Common myeloid progenitor, CD34-positive (primary cell): ENCODE measurements around the gene MECP2.

Experiments
- CTCF ChIA-PET: fragments of 350-600 bp; sonication (Branson Sonifier 250); formaldehyde crosslinking; loops from one replicate; lab custom pipeline; 2021; ENCODE audit warnings: antibody characterized with exemption; lab: Charles Lee
- POLR2A ChIA-PET: fragments of 350-600 bp; sonication (Branson Sonifier 250); formaldehyde crosslinking; loops from one replicate; lab custom pipeline; 2021; ENCODE audit warnings: antibody characterized with exemption; lab: Charles Lee
- DNase-seq, 3 donors: peaks; one replicate each; pipeline versions ENCODE4 v3.0.0 to v3.0.0-alpha.2; 2013
- H3K27ac ChIP-seq, 2 experiments: 1 replicate in 1 of 2; 2 replicates in 1 of 2; pipeline ENCODE4 v1.7.0; 2013; ENCODE audit warnings: inconsistent platforms in 2 of 2, low read length in 2 of 2, mild to moderate bottlenecking in 2 of 2, low read depth in 1 of 2, moderate library complexity in 1 of 2; ENCODE audit not compliant: severe bottlenecking in 2 of 2, insufficient read depth in 1 of 2, poor library complexity in 1 of 2
- H3K27me3 ChIP-seq, 5 experiments: replicated peaks in 2 of 5; 1 replicate in 3 of 5; 2 replicates in 2 of 5; pipeline versions ENCODE4 v1.6.1 to v1.7.0; 2013; ENCODE audit warnings: low read length in 4 of 5, mild to moderate bottlenecking in 2 of 5, moderate library complexity in 2 of 5, inconsistent platforms in 1 of 5; ENCODE audit not compliant: insufficient read depth in 5 of 5, control insufficient read depth in 4 of 5
- H3K36me3 ChIP-seq, 4 experiments: 1 replicate in 2 of 4; 2 replicates in 2 of 4; pipeline versions ENCODE4 v1.6.1 to v1.7.0; 2013; ENCODE audit warnings: low read length in 3 of 4, control low read depth in 1 of 4, mild to moderate bottlenecking in 1 of 4; ENCODE audit not compliant: control insufficient read depth in 4 of 4, insufficient read depth in 4 of 4
- H3K4me1 ChIP-seq, 4 experiments: 1 replicate in 3 of 4; 2 replicates in 1 of 4; pipeline versions ENCODE4 v1.6.1 to v1.7.1; 2013; ENCODE audit warnings: low read length in 3 of 4, mild to moderate bottlenecking in 3 of 4, control low read depth in 1 of 4, inconsistent platforms in 1 of 4, moderate library complexity in 1 of 4; ENCODE audit not compliant: control insufficient read depth in 4 of 4, insufficient read depth in 4 of 4; ENCODE audit errors: control extremely low read depth in 1 of 4
- H3K4me3 ChIP-seq, 7 experiments: 1 replicate in 4 of 7; 2 replicates in 3 of 7; pipeline versions ENCODE4 v1.5.1 to v1.7.0; 2013; ENCODE audit warnings: mild to moderate bottlenecking in 7 of 7, low read length in 6 of 7, moderate library complexity in 6 of 7, inconsistent platforms in 2 of 7, low read depth in 2 of 7, control low read depth in 1 of 7; ENCODE audit not compliant: insufficient read depth in 4 of 7, control insufficient read depth in 1 of 7; ENCODE audit errors: extremely low read depth in 1 of 7
- H3K9me3 ChIP-seq, 5 experiments: 1 replicate in 4 of 5; 2 replicates in 1 of 5; pipeline versions ENCODE4 v1.6.1 to v1.7.1; 2013; ENCODE audit warnings: low read length in 4 of 5, mild to moderate bottlenecking in 2 of 5, inconsistent platforms in 1 of 5, low read depth in 1 of 5, moderate library complexity in 1 of 5; ENCODE audit not compliant: control insufficient read depth in 4 of 5, insufficient read depth in 2 of 5; ENCODE audit errors: control extremely low read depth in 1 of 5
- WGBS: methylation state at CpG from one replicate; pipeline ENCODE4 v1.1.5; 2013; ENCODE audit not compliant: insufficient coverage; 5-methylcytosine and 5-hydroxymethylcytosine counted together

The MECP2 gene

DNA sequence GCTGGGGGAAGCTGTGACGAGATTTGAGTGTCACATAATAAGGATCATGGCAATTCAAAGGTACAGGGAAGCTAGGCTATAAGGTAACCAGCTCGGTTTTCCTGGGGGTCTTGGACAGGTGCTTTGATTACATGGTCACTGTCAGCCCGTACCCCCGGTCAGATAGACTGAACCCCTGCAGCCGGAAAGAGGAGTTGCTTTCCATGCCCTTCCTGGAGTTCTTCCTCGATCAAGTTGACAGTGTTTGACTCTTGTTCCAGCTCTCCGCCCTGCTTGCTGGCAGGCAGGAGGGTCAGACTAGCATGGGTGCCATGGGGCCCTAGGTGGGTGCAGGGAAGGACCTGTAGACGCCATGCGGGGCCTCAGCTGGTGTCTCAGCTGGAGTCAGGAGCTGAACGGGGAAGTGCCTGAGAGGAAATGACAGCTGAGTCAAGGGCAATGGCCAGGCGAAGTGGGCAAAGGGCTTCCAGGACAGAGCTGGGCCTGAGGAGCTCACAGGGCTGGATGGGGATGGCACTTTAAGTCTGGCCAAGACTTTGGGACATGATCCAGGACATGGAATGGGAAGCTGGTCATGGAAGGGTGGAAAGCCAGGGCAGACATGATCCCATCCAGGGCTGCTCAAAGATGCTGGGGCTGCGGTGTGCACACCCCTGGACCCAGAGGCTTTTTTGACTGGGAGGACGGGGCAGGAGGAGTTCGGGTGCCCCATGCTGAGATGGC lies 123.4 kb downstream of the MECP2 start:
- 80% methylated on average over 12 of the region's 14 CpGs for WGBS
- DNase-seq: no peak
- H3K4me1 ChIP-seq: peaks cover 0 to 30% (median 27%) of the 10 kb centered on the region in 4 experiments
- H3K9me3 ChIP-seq: no peaks in the 10 kb centered on the region
- H3K4me3 ChIP-seq: peak overlapping the region in 1 of 7 experiments; percentile 94
- H3K27me3 ChIP-seq: peaks cover 0 to 7% (median 0%) of the 10 kb centered on the region in 5 experiments
- H3K27ac ChIP-seq: peak overlapping the region in 1 of 2 experiments; percentile 99
- ChIA-PET POLR2A (interaction anchor here (1.2 kb wide), 1 partner anchor 28 kb away, joined by 4 read pairs; no protein-coding TSS in a partner anchor), CTCF (interaction anchor here (0.5 to 1.4 kb wide), 3 partner anchors 28 to 92 kb away, joined by 3 read pairs; no protein-coding TSS in a partner anchor)
- peaks cover 0 to 7% (median 0%) of the 10 kb centered on the region in 4 experiments for H3K36me3 ChIP-seq

DNA sequence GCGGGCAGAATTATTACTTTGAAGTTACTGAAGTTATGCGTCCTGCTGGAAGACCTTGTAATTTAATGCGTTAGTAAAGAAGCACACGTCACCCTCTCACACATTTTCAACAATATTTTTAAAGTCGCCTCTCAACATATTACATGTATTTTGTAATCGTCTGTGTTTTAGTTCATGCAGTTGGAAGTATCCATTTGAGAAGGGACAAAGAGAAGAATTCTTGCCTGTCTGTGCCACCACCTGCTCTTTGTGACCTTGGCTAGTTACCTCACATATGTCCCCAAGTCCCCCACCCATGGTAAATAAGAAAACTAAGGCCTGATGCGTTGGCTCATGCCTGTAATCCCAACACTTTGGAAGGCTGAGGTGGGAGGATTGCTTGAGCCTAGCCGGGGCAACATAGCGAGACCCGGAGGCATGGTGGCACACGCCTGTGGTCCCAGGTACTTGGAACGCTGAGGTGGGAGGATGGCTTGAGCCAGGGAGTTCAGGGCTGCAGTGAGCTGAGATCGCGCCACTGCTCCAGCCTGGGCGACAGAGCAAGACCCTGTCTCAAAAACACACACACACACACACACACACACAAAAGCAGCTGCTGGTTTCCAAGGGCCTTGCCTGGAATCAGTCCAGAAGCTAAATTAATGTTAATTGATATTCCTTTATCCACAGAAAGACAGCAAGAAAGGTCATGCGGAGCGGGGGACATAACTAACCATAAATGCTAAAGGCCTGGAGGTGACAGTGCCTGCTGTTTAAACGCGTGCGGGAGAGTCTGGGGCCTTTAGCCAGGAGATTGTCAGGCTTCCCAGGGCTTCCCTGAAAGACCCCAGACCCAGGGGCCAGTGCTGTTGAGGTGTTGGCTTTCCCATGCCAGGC lies 124.2 kb downstream of the MECP2 start:
- Histone ChIP-seq H3K27me3 (peaks cover 0 to 12% (median 0%) of the 10 kb centered on the region in 5 experiments), H3K36me3 (peaks cover 0 to 7% (median under 1%) of the 10 kb centered on the region in 4 experiments), H3K27ac (peak overlapping the region; percentile 54 to 99), H3K4me3 (peak overlapping the region in 6 of 7 experiments; percentile 67 to 96 (median 90)), H3K4me1 (peaks cover 2 to 37% (median 35%) of the 10 kb centered on the region in 4 experiments), H3K9me3 (no peaks in the 10 kb centered on the region)
- WGBS: 84% methylated on average over 10 of the region's 20 CpGs
- no peak for DNase-seq
- ChIA-PET POLR2A (interaction anchor here (1.2 kb wide), 1 partner anchor 29 kb away, joined by 4 read pairs; no protein-coding TSS in a partner anchor), CTCF (interaction anchor here (0.9 to 1.4 kb wide), 2 partner anchors 29 to 39 kb away, joined by 3 read pairs; no protein-coding TSS in a partner anchor)

DNA sequence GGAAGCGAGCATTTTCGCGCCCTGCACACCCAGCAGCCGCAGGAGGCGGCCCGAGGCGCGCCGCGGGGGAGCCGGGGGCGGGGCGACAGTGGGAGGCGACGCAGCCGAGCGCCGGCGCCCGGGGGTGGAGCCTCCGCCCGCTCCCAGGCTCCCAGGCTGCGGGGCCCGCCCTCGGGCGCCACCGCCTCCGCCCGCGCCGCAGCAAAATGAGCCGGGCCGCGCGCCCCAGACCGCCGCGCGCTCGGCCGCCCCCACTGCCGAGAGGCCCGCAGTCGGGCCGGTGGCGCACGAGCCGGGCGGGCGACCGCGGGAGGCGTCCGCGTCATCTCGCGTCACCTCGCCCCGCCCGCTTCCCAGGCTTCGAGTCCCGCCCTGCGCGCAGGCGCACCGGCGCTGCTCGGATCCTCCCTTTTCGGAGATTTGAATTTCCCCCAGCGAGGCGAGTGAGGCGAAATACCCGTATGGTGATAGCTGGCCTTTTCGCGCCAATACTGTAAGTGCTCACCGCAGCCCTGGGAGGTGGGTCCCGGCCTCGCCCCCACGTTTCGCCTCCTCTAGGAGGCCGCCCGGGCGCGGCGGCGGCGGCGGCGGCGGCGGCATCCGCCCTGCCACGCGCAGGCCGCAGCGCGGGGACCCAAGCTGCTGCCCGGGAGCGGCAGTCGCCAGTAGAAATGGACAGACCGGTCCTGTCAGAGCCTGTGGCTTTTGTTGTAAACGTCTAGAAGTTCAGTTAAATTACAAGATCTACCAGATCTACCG lies 125.0 kb downstream of the MECP2 start, which contains the start of gene TMEM187:
TSS of gene TMEM187 (plus strand) at position 387 of the 759 bp plus-strand sequence. CDS start 9,309 bp downstream, outside the sequence.
- POLR2A ChIA-PET: interaction anchor here (1.9 to 2.2 kb wide), 2 partner anchors 30 to 46 kb away, joined by 7 to 11 read pairs; partner anchors contain the start of gene ARHGAP4
- DNase-seq: peak; percentile 79 to 94 (median 92)
- Histone ChIP-seq H3K36me3 (peaks cover 0 to 7% (median under 1%) of the 10 kb centered on the region in 4 experiments), H3K4me1 (peaks cover 10 to 45% (median 43%) of the 10 kb centered on the region in 4 experiments), H3K4me3 (peak within 1 kb of the TSS; percentile 80 to 97 (median 93)), H3K9me3 (no peaks in the 10 kb centered on the region), H3K27me3 (peaks cover 0 to 13% (median 0%) of the 10 kb centered on the region in 5 experiments), H3K27ac (peak within 1 kb of the TSS; percentile 98 to 99)
- CTCF ChIA-PET: no interaction called here
- WGBS: 18% methylated on average over 87 of the region's 103 CpGs
